ENCODE measurements around the gene HAO2.

The HAO2 gene

GRCh38 chr1:119368554-119368953, at the start of gene HAO2:
TSS of gene HAO2 (plus strand) at chr1:119368785. CDS start at chr1:119381086, 12,301 bp downstream.
- no peak within 1 kb of the TSS for H3K4me3 ChIP-seq (ENCODE audit: low read depth, low read length)

GRCh38 chr1:119320100-119320499, 48.5 kb upstream of the HAO2 start:
- no peak for DNase-seq (ENCODE audit: low read depth)
- TF ChIP-seq CTCF (IDR thresholded peaks at IDR 0.05; ENCODE audit: insufficient read depth, low read depth, low read length, missing control alignments): no peak
- H3K4me3 ChIP-seq (ENCODE audit: low read depth, low read length): no peak overlapping the region

More at GRCh38 chr1:119368554-119368953, at the start of gene HAO2:
- DNase-seq (ENCODE audit: low read depth): no peak
- no peak for TF ChIP-seq CTCF (IDR thresholded peaks at IDR 0.05; ENCODE audit: insufficient read depth, low read depth, low read length, missing control alignments)

- no peak overlapping the region for H3K4me3 ChIP-seq (ENCODE audit: low read depth, low read length)
- no peak for TF ChIP-seq CTCF (IDR thresholded peaks at IDR 0.05; ENCODE audit: insufficient read depth, low read depth, low read length, missing control alignments)
- DNase-seq (ENCODE audit: low read depth): no peak
Measured at GRCh38 chr1:119321666-119322419, 46.7 kb upstream of the HAO2 start.

GRCh38 chr1:119323216-119323982, 45.2 kb upstream of the HAO2 start:
- no peak for TF ChIP-seq CTCF (IDR thresholded peaks at IDR 0.05; ENCODE audit: insufficient read depth, low read depth, low read length, missing control alignments)
- no peak overlapping the region for H3K4me3 ChIP-seq (ENCODE audit: low read depth, low read length)
- peak; percentile 92 for DNase-seq (ENCODE audit: low read depth)

- TF ChIP-seq CTCF (IDR thresholded peaks at IDR 0.05; ENCODE audit: insufficient read depth, low read depth, low read length, missing control alignments): no peak
- no peak overlapping the region for H3K4me3 ChIP-seq (ENCODE audit: low read depth, low read length)
Measured at GRCh38 chr1:119324198-119324597, 44.4 kb upstream of the HAO2 start.

GRCh38 chr1:119326251-119326650, 42.3 kb upstream of the HAO2 start:
- no peak for DNase-seq (ENCODE audit: low read depth)
- no peak overlapping the region for H3K4me3 ChIP-seq (ENCODE audit: low read depth, low read length)
- TF ChIP-seq CTCF (IDR thresholded peaks at IDR 0.05; ENCODE audit: insufficient read depth, low read depth, low read length, missing control alignments): no peak

More at GRCh38 chr1:119324198-119324597, 44.4 kb upstream of the HAO2 start:
- peak; percentile 60 for DNase-seq (ENCODE audit: low read depth)
